ENCODE results near the gene GNAS.

DNA sequence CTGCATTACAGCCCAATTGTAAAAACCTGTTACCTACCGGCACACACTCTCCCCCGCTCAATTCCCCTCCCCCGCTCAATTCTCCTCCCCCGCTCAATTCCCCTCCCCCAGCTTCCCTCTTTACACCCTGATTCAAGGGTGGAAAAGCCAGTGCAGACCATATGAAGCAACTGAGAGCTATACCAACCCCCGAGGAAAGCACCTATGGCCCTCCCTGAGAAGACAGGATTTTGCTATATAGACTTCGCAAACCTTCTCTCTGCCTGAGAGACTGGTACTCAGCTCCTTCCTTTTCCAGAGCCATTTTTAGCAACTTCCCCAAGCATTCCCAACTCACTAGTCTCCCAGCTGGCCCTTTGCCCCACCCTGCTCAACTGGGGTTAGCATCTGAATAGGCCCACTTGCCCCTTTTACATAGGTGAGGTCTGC is 9.4 kb upstream of the GNAS start:
- TF ChIP-seq POLR2A (IDR thresholded peaks at IDR 0.05), result no peak
- no peak for TF ChIP-seq CTCF (IDR thresholded peaks at IDR 0.05 in 4 of 5, conservative IDR thresholded peaks at IDR 0.05 in 1 of 5)
